Measurements from ENCODE around the gene GALNT2.

The GALNT2 gene

DNA sequence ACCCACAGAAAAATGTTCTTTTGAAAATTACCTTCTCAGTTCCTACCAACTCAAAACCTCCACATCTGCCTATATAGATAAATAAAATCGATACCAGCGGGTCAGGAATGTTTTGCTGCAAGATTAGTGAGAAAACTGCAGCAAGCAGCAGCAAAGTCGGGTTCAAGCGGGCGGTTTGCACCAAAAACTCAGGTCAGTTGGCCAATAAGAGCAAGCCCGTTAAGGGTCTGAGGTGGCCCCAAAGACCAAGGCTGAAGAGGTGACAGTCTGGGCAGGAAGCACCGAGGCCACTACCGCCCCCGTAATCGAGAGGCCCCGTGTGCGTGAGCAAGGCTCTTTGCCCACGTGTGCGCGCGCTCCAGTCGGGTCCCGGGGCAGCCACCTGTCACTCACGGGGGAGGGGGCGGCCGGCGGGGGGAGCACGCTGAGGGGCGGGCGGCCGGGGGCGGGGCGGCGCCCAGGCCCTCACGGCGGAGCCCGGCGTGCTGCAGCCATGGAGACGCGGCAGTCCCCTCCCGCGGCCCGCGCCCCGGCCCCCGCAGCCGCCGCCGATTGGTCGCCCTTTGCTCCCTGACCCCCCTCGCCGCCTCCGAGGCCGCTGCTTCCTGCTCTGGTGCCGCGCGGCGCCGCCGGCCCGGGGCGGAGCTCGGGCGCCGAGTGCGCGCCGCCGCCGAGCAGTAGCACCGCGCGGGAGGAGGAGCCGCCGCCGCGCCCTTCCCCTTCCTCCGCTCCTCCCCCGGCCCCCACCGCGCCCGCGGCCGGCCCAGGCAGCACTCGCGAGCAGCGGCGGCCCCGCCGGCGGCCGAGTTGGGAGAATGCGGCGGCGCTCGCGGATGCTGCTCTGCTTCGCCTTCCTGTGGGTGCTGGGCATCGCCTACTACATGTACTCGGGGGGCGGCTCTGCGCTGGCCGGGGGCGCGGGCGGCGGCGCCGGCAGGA is at the start of gene GALNT2:
GALNT2 (plus strand) TSS at position 773 of the 939 bp plus-strand sequence; CDS start at position 816, 43 bp downstream.
- peak; percentile 84 for DNase-seq (ENCODE audit: extremely low read depth in 1 of 2, low read depth in 1 of 2)

GRCh38 chr1:230020451-230020850 is 46.6 kb upstream of the GALNT2 start:
- no peak for DNase-seq (ENCODE audit: extremely low read depth in 1 of 2, low read depth in 1 of 2)

GRCh38 chr1:230022666-230023380 is 44.2 kb upstream of the GALNT2 start:
- no peak for DNase-seq (ENCODE audit: extremely low read depth in 1 of 2, low read depth in 1 of 2)

DNA sequence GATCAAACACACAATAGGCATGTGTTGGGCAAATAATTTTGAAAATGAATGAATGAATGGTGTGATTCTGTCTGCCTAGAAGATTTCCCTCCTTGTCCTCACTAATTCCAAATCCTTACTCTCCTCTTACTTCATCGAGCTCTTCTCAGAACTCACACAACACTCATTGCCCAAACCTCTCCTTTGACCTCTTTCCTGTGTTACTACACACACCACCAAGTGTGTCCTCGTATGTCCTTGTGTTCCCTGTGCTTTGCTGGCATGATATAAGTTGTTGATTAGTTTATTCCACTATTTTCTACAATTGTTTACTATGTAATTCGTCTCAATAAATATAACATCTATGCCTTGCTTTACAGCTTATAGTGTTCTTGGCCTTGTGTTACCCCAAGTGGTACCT is 41.4 kb upstream of the GALNT2 start:
- DNase-seq (ENCODE audit: extremely low read depth in 1 of 2, low read depth in 1 of 2) = no peak

DNA sequence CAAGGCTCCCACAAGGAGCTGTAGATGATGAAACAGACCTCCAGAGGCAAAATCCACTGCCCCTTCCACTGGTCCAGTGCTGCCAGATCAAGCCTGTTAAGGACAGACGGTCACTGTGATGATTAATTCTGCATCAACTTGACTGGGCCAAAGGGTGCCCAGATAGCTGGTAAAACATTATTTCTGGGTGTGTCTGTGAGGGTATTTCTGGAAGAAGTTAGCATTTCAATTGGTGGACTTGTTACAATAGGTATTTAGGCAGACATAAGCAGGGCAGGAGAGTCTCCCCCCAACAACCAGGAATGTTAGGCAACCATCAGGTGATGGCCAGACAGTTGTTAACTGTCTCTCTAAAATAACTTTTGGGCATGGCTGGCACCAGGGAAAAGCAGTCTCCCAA is 40.9 kb upstream of the GALNT2 start:
- DNase-seq (ENCODE audit: extremely low read depth in 1 of 2, low read depth in 1 of 2) = no peak

DNA sequence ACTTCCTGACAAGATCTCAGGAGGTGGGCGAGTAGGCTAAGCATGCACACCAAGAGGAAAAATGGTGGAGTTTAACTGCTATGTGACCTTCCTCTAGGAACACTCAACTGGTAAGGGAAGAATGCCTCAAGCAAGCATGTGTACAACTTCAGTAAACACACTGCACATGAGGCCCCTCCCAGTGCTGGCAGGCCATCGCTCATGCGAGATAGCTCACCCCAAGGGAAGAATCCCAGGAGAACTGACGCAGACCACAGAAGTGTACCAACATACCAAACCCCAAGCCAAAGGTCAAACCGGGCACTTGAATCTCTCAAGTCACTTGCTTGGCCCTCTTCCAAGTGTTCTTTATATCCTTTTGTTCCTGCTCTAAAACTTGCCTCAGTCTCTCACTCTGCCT is 40.5 kb upstream of the GALNT2 start:
- no peak for DNase-seq (ENCODE audit: extremely low read depth in 1 of 2, low read depth in 1 of 2)

DNA sequence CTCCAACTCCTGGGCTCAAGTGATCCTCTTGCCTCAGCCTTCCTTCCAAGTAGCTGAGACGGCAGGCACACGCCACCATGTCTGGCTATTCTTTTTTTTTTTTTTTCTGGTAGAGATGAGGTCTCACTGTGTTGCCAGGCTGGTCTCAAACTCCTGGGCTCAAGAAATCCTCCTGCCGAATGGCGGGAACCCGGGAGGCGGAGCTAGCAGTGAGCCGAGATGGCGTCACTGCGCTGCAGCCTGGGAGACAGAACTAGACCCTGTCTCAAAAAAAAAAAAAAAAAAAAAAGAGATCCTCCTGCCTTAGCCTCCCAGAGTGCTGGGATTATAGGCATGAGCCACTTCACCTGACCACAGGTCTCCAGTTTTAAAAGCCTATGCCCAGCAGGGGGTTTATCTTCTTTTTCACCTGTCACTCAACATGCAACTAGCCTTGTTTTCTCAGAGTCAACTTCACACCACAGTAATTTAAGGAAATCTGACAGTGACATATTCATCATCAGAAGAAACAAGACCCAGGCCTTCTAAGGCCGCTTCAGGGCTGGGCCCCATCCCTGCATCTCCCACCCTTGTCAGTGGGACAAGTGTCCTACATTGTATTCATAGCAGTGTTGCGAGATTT is 38.3 kb upstream of the GALNT2 start:
- DNase-seq (ENCODE audit: extremely low read depth in 1 of 2, low read depth in 1 of 2) = no peak

DNA sequence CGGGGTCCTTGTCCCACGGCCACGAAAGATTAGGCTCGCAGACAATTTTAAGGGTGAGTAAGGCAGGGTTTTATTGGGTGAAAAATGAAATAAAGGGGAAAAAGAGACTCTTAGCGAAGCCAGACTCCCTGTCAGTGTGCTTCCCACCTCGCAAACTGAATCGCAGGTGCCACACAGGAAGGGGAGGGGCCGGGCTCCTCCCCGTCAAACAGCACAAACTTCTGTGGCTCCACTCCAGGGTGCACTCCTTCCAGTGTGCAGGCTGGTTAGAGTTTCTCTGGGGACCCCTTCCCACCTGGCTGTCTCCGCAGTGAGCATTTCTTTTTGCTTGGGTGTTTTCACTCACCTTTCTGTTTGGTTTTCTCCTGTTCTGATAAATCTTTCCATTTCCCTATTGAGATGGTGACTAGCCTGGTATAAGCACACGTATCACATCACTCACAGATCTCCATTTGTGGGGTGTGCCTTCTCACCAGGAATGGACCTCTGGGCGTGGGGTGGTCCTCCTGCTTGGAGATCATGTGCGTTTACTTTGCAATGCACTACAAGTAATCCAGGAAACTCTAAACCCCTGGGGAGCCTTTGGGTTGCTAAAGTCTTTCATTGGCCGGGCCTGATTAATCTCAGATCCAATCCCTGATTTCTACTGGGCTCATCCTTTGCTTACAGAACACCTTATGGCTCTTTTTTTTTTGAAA is 37.6 kb upstream of the GALNT2 start:
- DNase-seq (ENCODE audit: extremely low read depth in 1 of 2, low read depth in 1 of 2) = no peak

DNA sequence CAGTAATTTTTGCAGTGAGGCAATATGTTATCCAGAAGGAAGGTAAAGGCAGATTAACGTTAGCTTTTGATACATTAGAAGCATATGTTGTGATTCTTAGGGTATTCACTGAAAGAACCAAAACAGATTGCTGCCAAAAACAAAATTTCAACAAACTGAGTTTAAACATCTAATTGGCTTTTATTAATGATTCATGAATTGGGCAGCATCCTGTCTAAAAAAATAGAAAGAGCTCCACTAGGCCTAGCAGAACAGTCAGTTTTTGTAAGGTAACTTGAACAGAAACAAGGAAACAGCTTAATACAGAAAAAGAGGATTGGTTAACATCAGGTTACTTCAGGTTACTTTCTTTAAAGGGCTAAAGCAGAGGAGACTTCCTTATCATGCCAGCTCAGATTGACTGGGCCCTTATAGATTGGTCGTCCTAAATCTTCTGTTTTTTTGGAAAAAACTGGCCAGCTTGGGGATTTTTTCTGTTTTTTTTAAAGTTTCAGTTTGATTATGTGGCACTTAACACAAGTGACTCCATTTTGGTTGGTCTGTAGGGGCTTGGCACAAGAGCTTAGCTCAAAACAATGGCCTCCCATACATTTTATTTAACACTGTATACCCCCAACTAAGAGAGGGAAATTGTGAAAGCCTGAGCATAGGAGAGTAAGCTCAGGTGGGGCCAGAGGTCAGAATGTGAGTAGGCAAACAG is 36.8 kb upstream of the GALNT2 start:
- DNase-seq (ENCODE audit: extremely low read depth in 1 of 2, low read depth in 1 of 2) = no peak

DNA sequence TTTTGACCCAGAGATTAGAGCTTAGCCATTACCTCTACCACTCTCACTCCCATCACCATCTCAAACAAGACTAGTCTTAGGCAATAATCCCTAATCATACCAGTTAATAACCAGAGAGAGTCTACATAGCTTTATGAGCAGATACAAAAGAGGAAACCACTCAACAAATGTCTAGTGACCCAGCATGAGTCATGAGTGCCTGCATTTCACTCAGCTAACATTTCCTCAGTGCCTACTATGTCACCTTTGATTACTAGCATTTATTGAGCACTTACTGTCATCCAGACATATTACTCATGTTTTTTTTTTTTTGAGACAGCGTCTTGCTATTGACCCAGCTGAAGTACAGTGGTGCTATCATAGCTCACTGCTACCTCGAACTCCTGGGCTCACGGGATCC is 35.9 kb upstream of the GALNT2 start:
- no peak for DNase-seq (ENCODE audit: extremely low read depth in 1 of 2, low read depth in 1 of 2)

DNA sequence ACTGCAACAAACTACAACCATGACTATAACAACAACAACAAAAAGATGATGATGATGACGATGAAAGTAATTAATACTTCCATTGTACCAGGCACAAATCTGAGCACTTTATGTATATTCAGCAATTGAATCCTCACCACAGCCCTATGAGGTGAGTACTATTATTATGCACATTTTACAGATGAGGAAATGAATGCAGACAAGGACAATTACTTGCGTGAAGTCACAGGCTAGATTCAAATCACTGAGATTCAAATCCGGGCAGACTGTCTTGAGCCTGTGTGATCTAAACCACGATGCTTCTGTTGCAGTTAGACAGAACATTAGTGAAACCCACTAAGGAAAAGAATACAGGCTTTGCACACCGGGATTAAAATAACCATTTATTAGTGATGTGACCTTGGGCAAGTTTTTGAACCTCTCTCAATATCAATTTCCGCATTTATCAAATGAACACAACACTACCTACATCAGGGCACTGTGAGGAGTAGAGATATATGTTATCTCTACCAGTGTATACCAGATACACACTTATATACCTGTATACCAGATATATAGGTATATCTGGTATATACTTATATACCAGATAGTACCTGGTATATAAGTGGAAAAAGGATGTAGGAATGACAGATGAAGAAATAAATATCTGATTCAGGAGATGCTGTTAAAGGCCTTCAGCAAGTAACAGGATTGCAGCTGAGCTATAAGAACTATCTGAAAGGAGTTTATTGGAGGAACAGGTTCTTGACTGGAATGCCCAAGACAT is 34.3 kb upstream of the GALNT2 start:
- DNase-seq (ENCODE audit: extremely low read depth in 1 of 2, low read depth in 1 of 2) = no peak

DNA sequence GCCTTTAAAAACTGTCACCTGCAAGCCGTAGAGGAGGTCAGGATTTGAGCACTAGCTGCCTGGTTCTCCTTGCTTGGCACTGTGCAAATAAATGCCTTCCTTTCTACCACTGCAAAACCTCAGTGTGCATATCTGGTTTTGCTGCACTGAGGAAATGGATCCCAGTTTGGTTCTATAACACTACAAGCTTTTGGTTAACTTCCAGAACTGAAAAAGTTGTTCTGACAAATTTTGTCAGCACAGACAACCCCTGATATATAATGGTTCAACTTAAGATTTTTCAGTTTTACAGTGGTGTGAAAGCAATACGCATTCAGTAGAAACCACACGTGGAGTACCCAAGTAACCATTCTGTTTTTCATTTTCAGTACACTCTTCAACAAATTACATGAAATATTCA is 29.8 kb upstream of the GALNT2 start:
- no peak for DNase-seq (ENCODE audit: extremely low read depth in 1 of 2, low read depth in 1 of 2)

DNA sequence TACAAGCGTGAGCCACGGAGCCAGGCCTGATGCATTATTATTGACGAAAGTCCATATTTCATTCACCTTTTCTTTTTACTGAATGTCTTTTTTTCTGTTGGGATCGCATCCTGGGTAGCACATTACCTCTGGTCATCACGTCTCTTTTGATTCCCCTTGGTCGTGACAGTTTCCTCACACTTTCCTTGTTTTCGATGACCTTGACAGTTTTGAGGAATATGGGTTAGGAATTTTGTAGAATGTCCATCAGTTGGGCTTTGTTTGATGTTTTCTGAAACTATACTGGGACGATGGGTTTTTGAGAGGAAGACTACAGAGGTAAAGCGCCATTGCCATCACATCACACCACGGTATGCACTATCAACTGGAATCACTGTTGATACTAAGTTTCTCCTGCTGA is 26.6 kb upstream of the GALNT2 start:
- DNase-seq (ENCODE audit: extremely low read depth in 1 of 2, low read depth in 1 of 2) = no peak

DNA sequence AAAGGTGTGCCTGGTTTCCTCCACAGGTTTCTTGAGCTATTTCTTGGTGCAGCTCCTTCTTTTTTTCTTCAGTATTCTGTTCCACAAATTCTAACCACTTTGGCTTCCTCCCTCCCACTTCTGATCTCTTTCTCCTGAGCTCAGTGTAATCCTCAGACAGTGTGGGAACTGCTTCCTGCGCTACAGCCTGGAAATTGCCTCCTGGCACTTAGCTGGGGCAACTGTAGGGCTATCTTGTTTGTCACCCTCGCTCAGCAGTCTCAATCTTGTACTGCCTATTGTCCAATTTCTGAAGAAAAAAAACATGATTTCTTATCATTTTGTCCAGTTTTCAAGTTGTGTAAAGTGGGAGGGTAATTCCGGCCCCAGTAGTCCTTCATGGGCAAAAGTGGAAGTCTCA is 24.0 kb upstream of the GALNT2 start:
- DNase-seq (ENCODE audit: extremely low read depth in 1 of 2, low read depth in 1 of 2) = no peak

DNA sequence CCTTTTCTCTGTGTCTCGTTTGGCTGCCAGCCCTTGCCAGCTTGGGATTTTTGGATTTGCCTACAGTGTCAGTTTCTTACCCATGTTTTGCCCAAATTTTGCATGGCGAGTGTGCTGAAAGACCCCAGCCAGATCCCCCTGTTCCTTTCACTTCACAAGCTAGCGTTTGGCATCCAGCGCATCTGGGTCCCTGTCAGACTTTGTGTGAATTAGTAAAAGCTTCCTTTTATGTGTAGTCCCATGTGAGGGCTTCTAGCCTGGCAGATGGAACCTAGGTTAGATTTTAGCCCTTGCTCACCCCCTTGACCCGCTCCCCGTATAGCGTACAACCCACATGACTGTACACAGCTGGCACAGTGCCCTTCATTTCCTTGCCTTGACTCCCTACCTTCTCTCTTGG is 22.3 kb upstream of the GALNT2 start:
- DNase-seq (ENCODE audit: extremely low read depth in 1 of 2, low read depth in 1 of 2) = no peak

GRCh38 chr1:230047114-230047865 is 19.7 kb upstream of the GALNT2 start:
- no peak for DNase-seq (ENCODE audit: extremely low read depth in 1 of 2, low read depth in 1 of 2)

GRCh38 chr1:230048322-230048721 is 18.7 kb upstream of the GALNT2 start:
- no peak for DNase-seq (ENCODE audit: extremely low read depth in 1 of 2, low read depth in 1 of 2)

DNA sequence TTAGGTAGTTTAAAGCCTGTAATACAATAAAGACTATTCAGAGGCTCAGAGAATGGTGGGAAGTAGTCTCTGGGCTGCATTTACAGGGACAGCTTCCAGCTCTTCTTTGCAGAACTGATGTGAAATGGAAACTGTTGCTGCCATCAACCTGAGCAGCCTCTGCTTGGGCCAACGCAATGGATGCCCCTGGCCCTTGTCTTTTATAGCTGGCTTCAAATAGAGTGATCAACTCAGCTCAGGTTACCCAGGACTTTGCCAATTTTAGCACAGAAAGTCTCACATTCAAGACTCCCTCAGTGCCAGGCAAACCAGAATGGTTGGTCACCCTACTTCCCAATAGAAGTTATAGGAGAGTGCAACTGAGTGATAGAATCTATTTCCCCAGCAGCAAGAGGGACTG is 18.1 kb upstream of the GALNT2 start:
- no peak for DNase-seq (ENCODE audit: extremely low read depth in 1 of 2, low read depth in 1 of 2)

DNA sequence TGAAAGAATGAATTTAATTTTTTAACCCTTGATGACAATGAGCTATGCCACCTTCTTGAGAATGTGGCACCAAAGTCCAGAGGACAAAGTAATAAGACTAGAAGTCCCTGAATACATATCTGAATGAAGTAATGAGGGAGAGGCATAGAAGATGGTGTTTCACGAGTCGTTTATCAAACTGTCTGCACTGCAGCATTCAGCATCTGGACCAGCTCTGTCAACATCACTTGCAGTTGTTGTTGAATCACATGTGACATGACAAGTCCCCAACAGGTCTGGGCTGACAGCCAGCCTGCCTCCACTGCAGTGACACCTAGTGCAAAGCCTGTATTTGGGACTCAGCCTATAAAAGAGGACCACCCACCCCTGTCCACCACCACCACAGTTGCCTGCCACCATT is 17.3 kb upstream of the GALNT2 start:
- DNase-seq (ENCODE audit: extremely low read depth in 1 of 2, low read depth in 1 of 2) = no peak

Measured in stimulated activated CD8-positive, alpha-beta memory T cell treated with anti-CD3 and anti-CD28 coated beads, Interleukin-7, amount 100 ng/mL, for 48 hours (primary cell).